IMR-90 (cell line): Measurements from ENCODE around the gene SMCO3. TPM values are rescaled to one million over a fixed set of nuclear protein-coding genes. Genes with fewer than 3 reads are reported as not detected.

Experiments used
- ATAC-seq: fragments of 200-7000 bp; cut with Tn5 transposase; 2 replicates; pipeline ENCODE4 v1.9.1; 2020; ENCODE audit warnings: low read depth, mild to moderate bottlenecking, moderate library complexity
- BruUV-seq: library from RNA; stranded (reverse); fragments of 400-500 nt; replicated peaks from 2 replicates; lab custom pipeline; 2021; lab: Mats Ljungman, UMichigan
- CTCF ChIA-PET: fragments of 300-600 bp; formaldehyde crosslinking; extraction: SDS; loops from one replicate; lab custom pipeline; 2021; ENCODE audit warnings: antibody characterized with exemption; lab: Yijun Ruan, JAX
- POLR2A ChIA-PET: fragments of 300-600 bp; sonication (Branson Sonifier 250); formaldehyde crosslinking; loops from one replicate; lab custom pipeline; 2022; ENCODE audit warnings: antibody characterized with exemption; ENCODE audit not compliant: unreplicated experiment; lab: Charles Lee
- DNase-seq: peaks from one replicate; pipeline ENCODE4 v3.0.0; 2013
- H2AFZ ChIP-seq: replicated peaks from 2 replicates; pipeline ENCODE3; 2013; ENCODE audit warnings: low read length, mild to moderate bottlenecking; ENCODE audit not compliant: poor library complexity
- H2AK5ac ChIP-seq: 2 replicates; pipeline ENCODE4 v1.6.1; 2013; ENCODE audit warnings: low read depth, low read length, inconsistent platforms
- H2AK9ac ChIP-seq: replicated peaks from 2 replicates; pipeline ENCODE3; 2013; ENCODE audit warnings: mild to moderate bottlenecking, low read depth, low read length, moderate library complexity; ENCODE audit not compliant: poor library complexity
- H2BK120ac ChIP-seq: 2 replicates; pipeline ENCODE4 v1.6.1; 2013; ENCODE audit warnings: low read depth, low read length, inconsistent platforms
- H2BK15ac ChIP-seq: 3 replicates; pipeline ENCODE4 v1.6.1; 2013; ENCODE audit warnings: low read depth, low read length, inconsistent platforms
- H2BK20ac ChIP-seq: 2 replicates; pipeline ENCODE4 v1.6.1; 2013; ENCODE audit warnings: low read depth, mild to moderate bottlenecking, inconsistent platforms, low read length, moderate library complexity
- H2BK5ac ChIP-seq: 2 replicates; pipeline ENCODE4 v1.6.1; 2013; ENCODE audit warnings: mild to moderate bottlenecking, low read depth, low read length, inconsistent platforms; ENCODE audit not compliant: poor library complexity, severe bottlenecking
- H3K14ac ChIP-seq: replicated peaks from 2 replicates; pipeline ENCODE4 v1.6.1; 2013; ENCODE audit warnings: low read depth, low read length, inconsistent platforms
- H3K18ac ChIP-seq: 2 replicates; pipeline ENCODE4 v1.6.1; 2013; ENCODE audit warnings: low read depth, low read length, control low read depth
- H3K23ac ChIP-seq: 2 replicates; pipeline ENCODE4 v1.6.1; 2013; ENCODE audit warnings: low read depth, low read length, inconsistent platforms
- H3K27ac ChIP-seq: 2 replicates; pipeline ENCODE4 v1.5.1; 2013; ENCODE audit warnings: mild to moderate bottlenecking, control low read depth, low read length; ENCODE audit not compliant: insufficient read depth
- H3K27me3 ChIP-seq: 2 replicates; pipeline ENCODE4 v1.6.1; 2013; ENCODE audit warnings: low read length; ENCODE audit not compliant: control insufficient read depth, insufficient read depth
- H3K36me3 ChIP-seq: 2 replicates; pipeline ENCODE4 v1.6.1; 2013; ENCODE audit warnings: low read length, mixed read lengths; ENCODE audit not compliant: control insufficient read depth, insufficient read depth
- H3K4ac ChIP-seq: 2 replicates; pipeline ENCODE4 v1.6.1; 2013; ENCODE audit warnings: low read depth, low read length, inconsistent platforms
- H3K4me1 ChIP-seq: 2 replicates; pipeline ENCODE4 v1.6.1; 2013; ENCODE audit warnings: low read length, mixed read lengths; ENCODE audit not compliant: control insufficient read depth, insufficient read depth
- H3K4me2 ChIP-seq: 2 replicates; pipeline ENCODE4 v1.6.1; 2013; ENCODE audit warnings: low read depth, mild to moderate bottlenecking, control low read depth, low read length, moderate library complexity
- H3K4me3 ChIP-seq: 2 replicates; pipeline ENCODE4 v1.5.1; 2013; ENCODE audit warnings: low read depth, mild to moderate bottlenecking, control low read depth, low read length, moderate library complexity; ENCODE audit not compliant: insufficient read depth
- H3K56ac ChIP-seq: 2 replicates; pipeline ENCODE4 v1.6.1; 2013; ENCODE audit warnings: low read length, inconsistent platforms; ENCODE audit not compliant: insufficient read depth; ENCODE audit errors: extremely low read depth
- H3K79me1 ChIP-seq, 2 experiments: 2 replicates each; pipeline ENCODE4 v1.6.1; 2013; ENCODE audit warnings: low read length in 2 of 2, inconsistent platforms in 1 of 2, low read depth in 1 of 2
- H3K9ac ChIP-seq: 2 replicates; pipeline ENCODE4 v1.6.1; 2013; ENCODE audit warnings: low read depth, low read length, control low read depth
- H3K9me1 ChIP-seq: 2 replicates; pipeline ENCODE4 v1.6.1; 2013; ENCODE audit warnings: low read length, inconsistent platforms; ENCODE audit not compliant: insufficient read depth
- H3K9me3 ChIP-seq: 2 replicates; pipeline ENCODE4 v1.6.1; 2013; ENCODE audit warnings: low read length; ENCODE audit not compliant: control insufficient read depth, insufficient read depth
- H4K20me1 ChIP-seq: 2 replicates; pipeline ENCODE4 v1.6.1; 2013; ENCODE audit warnings: low read length, inconsistent platforms; ENCODE audit not compliant: insufficient read depth
- H4K5ac ChIP-seq: 2 replicates; pipeline ENCODE4 v1.6.1; 2013; ENCODE audit warnings: mild to moderate bottlenecking, low read depth, low read length, control low read depth
- H4K8ac ChIP-seq, 2 experiments: 2 replicates each; pipeline ENCODE4 v1.6.1; 2013; ENCODE audit warnings: low read depth in 2 of 2, low read length in 2 of 2, control low read depth in 1 of 2, inconsistent platforms in 1 of 2
- H4K91ac ChIP-seq: 2 replicates; pipeline ENCODE4 v1.6.1; 2013; ENCODE audit warnings: low read depth, low read length, inconsistent platforms; ENCODE audit not compliant: insufficient read depth
- BHLHE40 ChIP-seq: fragments of 150-350 bp; IDR thresholded peaks from 2 replicates; pipeline ENCODE4 v1.6.1; 2016; ENCODE audit warnings: mild to moderate bottlenecking, low read depth, low read length
- CEBPB ChIP-seq: IDR thresholded peaks from 2 replicates; pipeline ENCODE4 v1.6.1; 2012; ENCODE audit warnings: low read depth, low read length, improper control_type of control experiment
- CHD1 ChIP-seq: IDR thresholded peaks from 2 replicates; pipeline ENCODE4 v1.6.1; 2012; ENCODE audit warnings: low read depth, low read length, improper control_type of control experiment
- FOS ChIP-seq: fragments of 150-350 bp; IDR thresholded peaks from 2 replicates; pipeline ENCODE4 v1.6.1; 2016; ENCODE audit warnings: low read depth, low read length
- MAFK ChIP-seq: IDR thresholded peaks from 2 replicates; pipeline ENCODE4 v1.6.1; 2012; ENCODE audit warnings: low read depth, low read length, improper control_type of control experiment
- MAZ ChIP-seq: IDR thresholded peaks from 2 replicates; pipeline ENCODE4 v1.6.1; 2012; ENCODE audit warnings: low read depth, mild to moderate bottlenecking, low read length, improper control_type of control experiment, moderate library complexity, borderline replicate concordance
- MXI1 ChIP-seq: IDR thresholded peaks from 2 replicates; pipeline ENCODE4 v1.6.1; 2012; ENCODE audit warnings: low read depth, mild to moderate bottlenecking, low read length, moderate library complexity, borderline replicate concordance
- NFE2L2 ChIP-seq: fragments of 150-350 bp; IDR thresholded peaks from 2 replicates; pipeline ENCODE4 v1.6.1; 2016; ENCODE audit warnings: low read depth, mild to moderate bottlenecking, low read length
- POLR2A ChIP-seq: IDR thresholded peaks from 2 replicates; pipeline ENCODE4 v1.6.1; 2012; ENCODE audit warnings: mild to moderate bottlenecking, low read depth, low read length
- RAD21 ChIP-seq: IDR thresholded peaks from 2 replicates; pipeline ENCODE4 v1.6.1; 2012; ENCODE audit warnings: low read length, improper control_type of control experiment
- RFX5 ChIP-seq: IDR thresholded peaks from 2 replicates; pipeline ENCODE4 v1.8.0; 2012; ENCODE audit warnings: low read depth, mild to moderate bottlenecking, low read length, moderate library complexity
- SMC3 ChIP-seq: fragments of 150-350 bp; IDR thresholded peaks from 2 replicates; pipeline ENCODE4 v1.6.1; 2016; ENCODE audit warnings: low read depth, mild to moderate bottlenecking, antibody characterized with exemption, low read length, moderate library complexity
- WGBS, 2 experiments: methylation state at CpG; one replicate each; pipeline versions ENCODE4 v1.1.5 to v1.1.7; 2013; ENCODE audit warnings: missing lambda C conversion rate in 2 of 2; ENCODE audit not compliant: insufficient read length in 1 of 2; ENCODE audit errors: extremely low coverage in 2 of 2; 5-methylcytosine and 5-hydroxymethylcytosine counted together
- dilution Hi-C: fragments of 300-500 bp; cut with HindIII; formaldehyde crosslinking; loops from one replicate; pipeline ENCODE4 v1.14.3; 2018; ENCODE audit warnings: low sequenced_read_pairs; ENCODE audit not compliant: unreplicated experiment
- in situ Hi-C: fragments of 300-500 bp; cut with MboI; formaldehyde crosslinking; loops from 3 replicates; pipeline ENCODE4 v1.14.3; 2019; ENCODE audit warnings: low sequenced_read_pairs, inconsistent platforms, mixed read lengths
- intact Hi-C: fragments of 100-400 bp; cut with micrococcal nuclease; formaldehyde crosslinking; loops from 2 replicates; pipeline ENCODE4 v1.10.0; 2022
- polyA plus RNA-seq, 3 experiments: library from polyadenylated mRNA; depleted of rRNA; stranded (reverse); fragments of >200 nt; gene quantifications; 2 replicates each; pipeline ENCODE4 v1.2.3, GENCODE V29; 2012; ENCODE audit warnings: low replicate concordance in 1 of 3
- total RNA-seq: library from RNA; depleted of rRNA; stranded (reverse); fragments of >200 nt; gene quantifications from 2 replicates; pipeline ENCODE4 v1.2.3, GENCODE V29; 2012
- TF ChIP-seq, protein P1 (sequence below): fragments of 150-350 bp; IDR thresholded peaks from 2 replicates; pipeline ENCODE4 v1.6.1; 2016; ENCODE audit warnings: low read depth, mild to moderate bottlenecking, low read length, moderate library complexity, borderline replicate concordance
- TF ChIP-seq, protein P2 (sequence below): conservative IDR thresholded peaks from 2 replicates; pipeline ENCODE4 v1.5.1; 2012; ENCODE audit warnings: mild to moderate bottlenecking, low read depth, low read length, improper control_type of control experiment
- TF ChIP-seq, protein P3 (sequence below): fragments of 150-350 bp; IDR thresholded peaks from 2 replicates; pipeline ENCODE4 v1.6.1; 2017; ENCODE audit warnings: mild to moderate bottlenecking, antibody characterized with exemption, low read length, low read depth

Gene SMCO3
- total and polyA plus RNA-seq, 2 of the 4 experiments (the other 2 are of a cell fraction), result under 0.01 to 0.07 TPM

DNA sequence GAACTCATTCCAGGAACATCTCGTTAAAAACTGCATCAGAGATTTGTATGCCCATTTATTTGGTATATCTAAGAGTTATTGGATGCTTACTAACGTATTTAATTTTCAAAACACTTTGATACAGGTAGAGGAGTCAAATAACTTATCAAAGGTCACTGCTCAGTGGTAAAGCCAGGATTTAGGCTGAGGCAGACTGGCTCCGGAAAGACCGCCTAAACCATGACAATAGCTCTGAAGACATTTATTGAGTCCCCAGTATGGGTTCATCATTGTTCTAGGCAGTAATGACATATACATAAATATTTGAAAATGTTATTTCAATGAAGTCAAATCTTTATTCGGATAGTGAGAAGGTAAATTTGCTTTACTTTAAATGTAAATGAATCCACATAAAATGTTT is 41.0 kb downstream of the SMCO3 start:
- no peaks in the 10 kb centered on the region for H3K27me3 ChIP-seq
- H2AK9ac ChIP-seq, result no peak overlapping the region
- H3K4me2 ChIP-seq, result no peak overlapping the region
- H3K23ac ChIP-seq, result no peak overlapping the region
- H3K36me3 ChIP-seq, result no peaks in the 10 kb centered on the region
- no peak overlapping the region for H3K9ac ChIP-seq
- no peaks in the 10 kb centered on the region; the same call in 1 of the 2 replicates for H3K9me3 ChIP-seq
- BruUV-seq, result no TSS peak
- H4K8ac ChIP-seq, result no peak overlapping the region
- TF ChIP-seq, protein P1, sequence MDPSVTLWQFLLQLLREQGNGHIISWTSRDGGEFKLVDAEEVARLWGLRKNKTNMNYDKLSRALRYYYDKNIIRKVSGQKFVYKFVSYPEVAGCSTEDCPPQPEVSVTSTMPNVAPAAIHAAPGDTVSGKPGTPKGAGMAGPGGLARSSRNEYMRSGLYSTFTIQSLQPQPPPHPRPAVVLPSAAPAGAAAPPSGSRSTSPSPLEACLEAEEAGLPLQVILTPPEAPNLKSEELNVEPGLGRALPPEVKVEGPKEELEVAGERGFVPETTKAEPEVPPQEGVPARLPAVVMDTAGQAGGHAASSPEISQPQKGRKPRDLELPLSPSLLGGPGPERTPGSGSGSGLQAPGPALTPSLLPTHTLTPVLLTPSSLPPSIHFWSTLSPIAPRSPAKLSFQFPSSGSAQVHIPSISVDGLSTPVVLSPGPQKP, result no peak
- TF ChIP-seq, protein P2, sequence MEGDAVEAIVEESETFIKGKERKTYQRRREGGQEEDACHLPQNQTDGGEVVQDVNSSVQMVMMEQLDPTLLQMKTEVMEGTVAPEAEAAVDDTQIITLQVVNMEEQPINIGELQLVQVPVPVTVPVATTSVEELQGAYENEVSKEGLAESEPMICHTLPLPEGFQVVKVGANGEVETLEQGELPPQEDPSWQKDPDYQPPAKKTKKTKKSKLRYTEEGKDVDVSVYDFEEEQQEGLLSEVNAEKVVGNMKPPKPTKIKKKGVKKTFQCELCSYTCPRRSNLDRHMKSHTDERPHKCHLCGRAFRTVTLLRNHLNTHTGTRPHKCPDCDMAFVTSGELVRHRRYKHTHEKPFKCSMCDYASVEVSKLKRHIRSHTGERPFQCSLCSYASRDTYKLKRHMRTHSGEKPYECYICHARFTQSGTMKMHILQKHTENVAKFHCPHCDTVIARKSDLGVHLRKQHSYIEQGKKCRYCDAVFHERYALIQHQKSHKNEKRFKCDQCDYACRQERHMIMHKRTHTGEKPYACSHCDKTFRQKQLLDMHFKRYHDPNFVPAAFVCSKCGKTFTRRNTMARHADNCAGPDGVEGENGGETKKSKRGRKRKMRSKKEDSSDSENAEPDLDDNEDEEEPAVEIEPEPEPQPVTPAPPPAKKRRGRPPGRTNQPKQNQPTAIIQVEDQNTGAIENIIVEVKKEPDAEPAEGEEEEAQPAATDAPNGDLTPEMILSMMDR, result no peak
- no peak for TF ChIP-seq POLR2A
- TF ChIP-seq RFX5, result no peak
- TF ChIP-seq SMC3, result no peak
- TF ChIP-seq MXI1, result no peak
- no peak for TF ChIP-seq NFE2L2
- TF ChIP-seq CHD1, result no peak
- no peak for TF ChIP-seq FOS
- no peak for TF ChIP-seq MAFK
- TF ChIP-seq BHLHE40, result no peak
- TF ChIP-seq, protein P3, sequence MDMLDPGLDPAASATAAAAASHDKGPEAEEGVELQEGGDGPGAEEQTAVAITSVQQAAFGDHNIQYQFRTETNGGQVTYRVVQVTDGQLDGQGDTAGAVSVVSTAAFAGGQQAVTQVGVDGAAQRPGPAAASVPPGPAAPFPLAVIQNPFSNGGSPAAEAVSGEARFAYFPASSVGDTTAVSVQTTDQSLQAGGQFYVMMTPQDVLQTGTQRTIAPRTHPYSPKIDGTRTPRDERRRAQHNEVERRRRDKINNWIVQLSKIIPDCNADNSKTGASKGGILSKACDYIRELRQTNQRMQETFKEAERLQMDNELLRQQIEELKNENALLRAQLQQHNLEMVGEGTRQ, result no peak
- TF ChIP-seq RAD21, result no peak
- no peak for TF ChIP-seq CEBPB
- TF ChIP-seq MAZ, result no peak
- in situ Hi-C loops (loop anchor here (5.0 kb wide), 1 partner anchor 516 kb away; no protein-coding TSS in a partner anchor), intact Hi-C loops (loop anchor here (10.0 kb wide), 1 partner anchor 1572 kb away; the partner anchor contains the start of gene MGST1), dilution Hi-C loops (no loop called here)
- H3K27ac ChIP-seq, result no peak overlapping the region
- no peak overlapping the region for H3K4me3 ChIP-seq
- H3K9me1 ChIP-seq, result 0 out of 2 replicates have a peak, but pooled peaks cover 3% of the 10 kb centered on the region
- no peak overlapping the region for H3K4ac ChIP-seq
- WGBS, 2 experiments, result no CpG with 5 or more reads among the region's 5 CpGs
- DNase-seq (no peak), ATAC-seq (no peak)
- H2BK120ac ChIP-seq, result no peak overlapping the region
- H3K56ac ChIP-seq, result no peak overlapping the region
- H4K5ac ChIP-seq, result no peak overlapping the region
- peaks cover 3 to 50% of the 10 kb centered on the region in 2 experiments; a peak in 3 of 4 replicates for H3K79me1 ChIP-seq
- H3K4me1 ChIP-seq, result peaks cover 6% of the 10 kb centered on the region
- ChIA-PET CTCF (interaction anchor here (0.6 kb wide), 1 partner anchor 449 kb away, joined by 3 read pairs; no protein-coding TSS in a partner anchor), POLR2A (no interaction called here)
- no peak overlapping the region for H2AFZ ChIP-seq
- no peak overlapping the region for H3K14ac ChIP-seq
- no peak overlapping the region for H2BK20ac ChIP-seq
- no peak overlapping the region for H3K18ac ChIP-seq
- H2BK5ac ChIP-seq, result no peak overlapping the region
- no peaks in the 10 kb centered on the region; the same call in 1 of the 2 replicates for H4K20me1 ChIP-seq
- no peak overlapping the region for H2AK5ac ChIP-seq
- no peak overlapping the region for H4K91ac ChIP-seq
- no peak overlapping the region for H2BK15ac ChIP-seq
